ENCODE measurements around the gene RIMBP2. TPM values are rescaled to one million over a fixed set of nuclear protein-coding genes. Genes with fewer than 3 reads are reported as not detected.

RIMBP2 gene
- total RNA-seq, 1 experiment from 2014 or later: not detected

- DNase-seq (ENCODE audit: low read depth): no peak
These were observed 139.7 kb downstream of the RIMBP2 start for GRCh38 chr12:130576371-130576816.

- no peak for DNase-seq (ENCODE audit: low read depth)
These were observed 141.7 kb downstream of the RIMBP2 start for GRCh38 chr12:130574402-130574801.

- no peak for DNase-seq (ENCODE audit: low read depth)
These were observed 142.3 kb downstream of the RIMBP2 start for GRCh38 chr12:130573766-130574165.

GRCh38 chr12:130573235-130573634 lies 142.9 kb downstream of the RIMBP2 start:
- DNase-seq (ENCODE audit: low read depth): no peak

GRCh38 chr12:130572553-130572952 lies 143.5 kb downstream of the RIMBP2 start:
- no peak for DNase-seq (ENCODE audit: low read depth)

- DNase-seq (ENCODE audit: low read depth): no peak
These were observed 144.4 kb downstream of the RIMBP2 start for GRCh38 chr12:130571734-130572133.

- no peak for DNase-seq (ENCODE audit: low read depth)
These were observed 145.0 kb downstream of the RIMBP2 start for GRCh38 chr12:130571089-130571488.

GRCh38 chr12:130569521-130569920 lies 146.6 kb downstream of the RIMBP2 start:
- no peak for DNase-seq (ENCODE audit: low read depth)

GRCh38 chr12:130568501-130568900 lies 147.6 kb downstream of the RIMBP2 start:
- DNase-seq (ENCODE audit: low read depth): no peak

- DNase-seq (ENCODE audit: low read depth): no peak
These were observed 148.1 kb downstream of the RIMBP2 start for GRCh38 chr12:130568041-130568440.

GRCh38 chr12:130566446-130567155 lies 149.5 kb downstream of the RIMBP2 start:
- DNase-seq (ENCODE audit: low read depth): no peak

- no peak for DNase-seq (ENCODE audit: low read depth)
These were observed 150.9 kb downstream of the RIMBP2 start for GRCh38 chr12:130565189-130565588.

- no peak for DNase-seq (ENCODE audit: low read depth)
These were observed 152.8 kb downstream of the RIMBP2 start for GRCh38 chr12:130563323-130563722.

GRCh38 chr12:130562716-130563115 lies 153.4 kb downstream of the RIMBP2 start:
- no peak for DNase-seq (ENCODE audit: low read depth)

GRCh38 chr12:130560321-130560720 lies 155.8 kb downstream of the RIMBP2 start:
- DNase-seq (ENCODE audit: low read depth): no peak

GRCh38 chr12:130559806-130560205 lies 156.3 kb downstream of the RIMBP2 start:
- no peak for DNase-seq (ENCODE audit: low read depth)

- DNase-seq (ENCODE audit: low read depth): no peak
These were observed 158.0 kb downstream of the RIMBP2 start for GRCh38 chr12:130557886-130558765.

- no peak for DNase-seq (ENCODE audit: low read depth)
These were observed 158.9 kb downstream of the RIMBP2 start for GRCh38 chr12:130557201-130557600.

GRCh38 chr12:130556486-130557055 lies 159.5 kb downstream of the RIMBP2 start:
- no peak for DNase-seq (ENCODE audit: low read depth)

GRCh38 chr12:130555628-130556485 lies 160.2 kb downstream of the RIMBP2 start:
- no peak for DNase-seq (ENCODE audit: low read depth)

- DNase-seq (ENCODE audit: low read depth): no peak
These were observed 160.9 kb downstream of the RIMBP2 start for GRCh38 chr12:130555221-130555620.
